HepG2 (cell line): ENCODE data around the gene DOK4. TPM values are rescaled to one million over a fixed set of nuclear protein-coding genes. Genes with fewer than 3 reads are reported as not detected.

Experiments used
- CHD2 ChIP-seq: IDR thresholded peaks from 2 replicates; pipeline ENCODE4 v1.6.1; 2011; ENCODE audit warnings: low read depth, low read length, improper control_type of control experiment
- DMTF1 ChIP-seq: sonication (generic); formaldehyde crosslinking; IDR thresholded peaks from 2 replicates; pipeline ENCODE4 v1.4.0; 2020; ENCODE audit warnings: mild to moderate bottlenecking, missing genetic modification reagents
- DPF2 ChIP-seq: sonication (generic); formaldehyde crosslinking; IDR thresholded peaks from 2 replicates; pipeline ENCODE4 v1.4.0; 2020; ENCODE audit warnings: mild to moderate bottlenecking, low read depth, missing genetic modification reagents, borderline replicate concordance
- ELF3 ChIP-seq: IDR thresholded peaks from 2 replicates; pipeline ENCODE4 v1.6.1; 2016; ENCODE audit warnings: missing genetic modification reagents, missing compliant biosample characterization
- HCFC1 ChIP-seq: fragments of 150-350 bp; IDR thresholded peaks from 2 replicates; pipeline ENCODE4 v1.6.1; 2014; ENCODE audit warnings: low read depth, low read length
- HNF4A ChIP-seq: sonication (generic); formaldehyde crosslinking; IDR thresholded peaks from 2 replicates; pipeline ENCODE4 v1.4.0; 2020; ENCODE audit warnings: missing genetic modification reagents
- HNF4G ChIP-seq, 2 experiments: sonication (generic) in 1 of 2; formaldehyde crosslinking in 1 of 2; IDR thresholded peaks; 2 replicates each; pipeline versions ENCODE4 v1.4.0 to v1.6.1; 2011 to 2020; ENCODE audit warnings: borderline replicate concordance in 2 of 2, low read depth in 2 of 2, mild to moderate bottlenecking in 2 of 2, low read length in 1 of 2, missing genetic modification reagents in 1 of 2, moderate library complexity in 1 of 2
- MTA1 ChIP-seq: sonication (generic); formaldehyde crosslinking; IDR thresholded peaks from 2 replicates; pipeline ENCODE4 v1.4.0; 2020; ENCODE audit warnings: missing genetic modification reagents, mild to moderate bottlenecking, borderline replicate concordance
- NCOR1 ChIP-seq: fragments of 200-600 bp; sonication (generic); IDR thresholded peaks from 2 replicates; pipeline ENCODE4 v1.7.0; 2017; ENCODE audit warnings: antibody characterized with exemption, low read length, borderline replicate concordance
- PRMT3 ChIP-seq: sonication (generic); formaldehyde crosslinking; IDR thresholded peaks from 2 replicates; pipeline ENCODE4 v1.8.1; 2022; ENCODE audit warnings: low read depth, mild to moderate bottlenecking, moderate library complexity, missing genetic modification reagents, borderline replicate concordance
- RELA ChIP-seq: sonication (generic); formaldehyde crosslinking; IDR thresholded peaks from 2 replicates; pipeline ENCODE4 v1.4.0; 2020; ENCODE audit warnings: missing genetic modification reagents
- XRCC5 ChIP-seq: fragments of 200-400 bp; formaldehyde crosslinking; optimal IDR thresholded peaks from 2 replicates; pipeline ENCODE3; 2017; ENCODE audit warnings: mild to moderate bottlenecking, low read length
- ZBTB49 ChIP-seq: sonication (generic); formaldehyde crosslinking; IDR thresholded peaks from 2 replicates; pipeline ENCODE4 v1.4.0; 2020; ENCODE audit warnings: missing genetic modification reagents, borderline replicate concordance
- ZNF225 ChIP-seq: sonication (generic); formaldehyde crosslinking; IDR thresholded peaks from 2 replicates; pipeline ENCODE4 v1.4.0; 2020; ENCODE audit warnings: mild to moderate bottlenecking, missing genetic modification reagents
- ZNF276 ChIP-seq: sonication (generic); formaldehyde crosslinking; IDR thresholded peaks from 2 replicates; pipeline ENCODE4 v1.4.0; 2020; ENCODE audit warnings: mild to moderate bottlenecking, low read depth, missing genetic modification reagents
- ZNF296 ChIP-seq: sonication (generic); formaldehyde crosslinking; conservative IDR thresholded peaks from 2 replicates; pipeline ENCODE4 v1.5.0; 2020; ENCODE audit warnings: mild to moderate bottlenecking, missing genetic modification reagents
- ZNF350 ChIP-seq: sonication (generic); formaldehyde crosslinking; IDR thresholded peaks from 2 replicates; pipeline ENCODE4 v1.4.0; 2020; ENCODE audit warnings: mild to moderate bottlenecking, low read depth, missing genetic modification reagents, borderline replicate concordance
- ZNF543 ChIP-seq: sonication (generic); formaldehyde crosslinking; IDR thresholded peaks from 2 replicates; pipeline ENCODE4 v1.4.0; 2020; ENCODE audit warnings: mild to moderate bottlenecking, missing genetic modification reagents
- ZSCAN31 ChIP-seq: sonication (generic); formaldehyde crosslinking; IDR thresholded peaks from 2 replicates; pipeline ENCODE4 v1.5.0; 2020; ENCODE audit warnings: low read depth, mild to moderate bottlenecking, missing genetic modification reagents
- polyA plus RNA-seq, 8 experiments: library from polyadenylated mRNA; depleted of rRNA in 3 of 8; stranded (reverse) in 7 of 8; unstranded in 1 of 8; fragments of >200 nt; fragmentation: Illumina TruSeq in 4 of 8; extraction: Trizol in 4 of 8; gene quantifications; 2 replicates each; pipeline versions ENCODE4 v1.2.1 to v1.2.3, GENCODE V29; 2011 to 2016; ENCODE audit warnings: low read depth in 4 of 8, missing spikeins in 1 of 8, mixed read lengths in 1 of 8; ENCODE audit not compliant: insufficient read depth in 1 of 8
- total RNA-seq, 5 experiments: library from RNA; depleted of rRNA; stranded (reverse); fragments of >200 nt; fragmentation: Illumina TruSeq; extraction: Trizol; gene quantifications; 2 replicates each; pipeline ENCODE4 v1.2.3, GENCODE V29; 2016; ENCODE audit warnings: low read depth in 1 of 5
- TF ChIP-seq, protein P1 (sequence below): sonication (generic); formaldehyde crosslinking; IDR thresholded peaks from 2 replicates; pipeline ENCODE4 v1.8.1; 2023; ENCODE audit warnings: mild to moderate bottlenecking, missing genetic modification reagents
- TF ChIP-seq, protein P2 (sequence below): sonication (generic); formaldehyde crosslinking; IDR thresholded peaks from 2 replicates; pipeline ENCODE4 v1.4.0; 2020; ENCODE audit warnings: missing genetic modification reagents

Gene DOK4
- total and polyA plus RNA-seq, 2 of the 13 experiments (the other 11 are each of a cell fraction or from before 2014, with no cell fraction given), result 52.7 to 70.0 TPM

- TF ChIP-seq, protein P1, sequence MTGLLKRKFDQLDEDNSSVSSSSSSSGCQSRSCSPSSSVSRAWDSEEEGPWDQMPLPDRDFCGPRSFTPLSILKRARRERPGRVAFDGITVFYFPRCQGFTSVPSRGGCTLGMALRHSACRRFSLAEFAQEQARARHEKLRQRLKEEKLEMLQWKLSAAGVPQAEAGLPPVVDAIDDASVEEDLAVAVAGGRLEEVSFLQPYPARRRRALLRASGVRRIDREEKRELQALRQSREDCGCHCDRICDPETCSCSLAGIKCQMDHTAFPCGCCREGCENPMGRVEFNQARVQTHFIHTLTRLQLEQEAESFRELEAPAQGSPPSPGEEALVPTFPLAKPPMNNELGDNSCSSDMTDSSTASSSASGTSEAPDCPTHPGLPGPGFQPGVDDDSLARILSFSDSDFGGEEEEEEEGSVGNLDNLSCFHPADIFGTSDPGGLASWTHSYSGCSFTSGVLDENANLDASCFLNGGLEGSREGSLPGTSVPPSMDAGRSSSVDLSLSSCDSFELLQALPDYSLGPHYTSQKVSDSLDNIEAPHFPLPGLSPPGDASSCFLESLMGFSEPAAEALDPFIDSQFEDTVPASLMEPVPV (CRISPR knock-in tag), result no peak
- TF ChIP-seq XRCC5 (no peak), HNF4A (peak; percentile 27; the same call in 1 of the 2 replicates), ELF3 (CRISPR knock-in tag) (no peak), HCFC1 (no peak), DMTF1 (no peak), HNF4G (IDR thresholded peaks at IDR 0.05; ENCODE audit: borderline replicate concordance, low read depth, low read length) (peak; percentile 20; the same call in 1 of the 2 replicates), HNF4G (CRISPR knock-in tag; IDR thresholded peaks at IDR 0.05; ENCODE audit: borderline replicate concordance, low read depth) (no peak), NCOR1 (no peak), ZNF350 (CRISPR knock-in tag) (no peak), ZNF543 (CRISPR knock-in tag) (no peak), ZSCAN31 (CRISPR knock-in tag) (no peak), PRMT3 (CRISPR knock-in tag) (no peak), DPF2 (CRISPR knock-in tag) (no peak), MTA1 (CRISPR knock-in tag) (0 out of 2 replicates have a peak, but pooled peaks have one; percentile 12), RELA (no peak), ZNF296 (CRISPR knock-in tag) (no peak), ZNF276 (CRISPR knock-in tag) (no peak), CHD2 (no peak), ZNF225 (CRISPR knock-in tag) (no peak), ZBTB49 (CRISPR knock-in tag) (no peak)
- TF ChIP-seq, protein P2, sequence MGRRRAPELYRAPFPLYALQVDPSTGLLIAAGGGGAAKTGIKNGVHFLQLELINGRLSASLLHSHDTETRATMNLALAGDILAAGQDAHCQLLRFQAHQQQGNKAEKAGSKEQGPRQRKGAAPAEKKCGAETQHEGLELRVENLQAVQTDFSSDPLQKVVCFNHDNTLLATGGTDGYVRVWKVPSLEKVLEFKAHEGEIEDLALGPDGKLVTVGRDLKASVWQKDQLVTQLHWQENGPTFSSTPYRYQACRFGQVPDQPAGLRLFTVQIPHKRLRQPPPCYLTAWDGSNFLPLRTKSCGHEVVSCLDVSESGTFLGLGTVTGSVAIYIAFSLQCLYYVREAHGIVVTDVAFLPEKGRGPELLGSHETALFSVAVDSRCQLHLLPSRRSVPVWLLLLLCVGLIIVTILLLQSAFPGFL (CRISPR knock-in tag), result no peak
Observed at GRCh38 chr16:57518922-57519321, 32.6 kb upstream of the DOK4 start (continued).
